CD4-positive, alpha-beta T cell (primary cell): ENCODE measurements around the gene HIPK1. TPM values are rescaled to one million over a fixed set of nuclear protein-coding genes. Genes with fewer than 3 reads are reported as not detected.

ENCODE experiments used
- ATAC-seq: fragments of 200-7000 bp; cut with Tn5 transposase; one replicate; pipeline ENCODE4 v1.10.0; 2022; ENCODE audit warnings: mild to moderate bottlenecking; ENCODE audit not compliant: poor library complexity
- CTCF ChIA-PET: fragments of 350-600 bp; sonication (Branson Sonifier 250); formaldehyde crosslinking; loops from one replicate; lab custom pipeline; 2021; ENCODE audit warnings: antibody characterized with exemption, inconsistent platforms; lab: Charles Lee
- POLR2A ChIA-PET: fragments of 350-600 bp; sonication (Branson Sonifier 250); formaldehyde crosslinking; loops from one replicate; lab custom pipeline; 2021; ENCODE audit warnings: antibody characterized with exemption, inconsistent platforms; lab: Charles Lee
- DNase-seq, 14 experiments: peaks; one replicate each; pipeline ENCODE4 v3.0.0-alpha.2; 2013 to 2020; ENCODE audit warnings: mixed read lengths in 2 of 14
- H3K27ac ChIP-seq, 2 donors: one replicate each; pipeline versions ENCODE4 v1.5.1 to v1.7.0; 2013; ENCODE audit warnings: low read length in 2 of 2, low read depth in 1 of 2, mild to moderate bottlenecking in 1 of 2
- H3K27me3 ChIP-seq, 2 experiments: 1 replicate in 1 of 2; 2 replicates in 1 of 2; pipeline versions ENCODE4 v1.6.1 to v1.7.0; 2013; ENCODE audit warnings: low read length in 2 of 2, control low read depth in 1 of 2, mild to moderate bottlenecking in 1 of 2, moderate library complexity in 1 of 2; ENCODE audit not compliant: insufficient read depth in 2 of 2, control insufficient read depth in 1 of 2
- H3K36me3 ChIP-seq: one replicate; pipeline ENCODE4 v1.6.1; 2013; ENCODE audit warnings: low read length, control low read depth; ENCODE audit not compliant: insufficient read depth
- H3K4me1 ChIP-seq: one replicate; pipeline ENCODE4 v1.6.1; 2013; ENCODE audit warnings: low read length, control low read depth; ENCODE audit not compliant: insufficient read depth
- H3K4me3 ChIP-seq: one replicate; pipeline ENCODE4 v1.5.1; 2013; ENCODE audit warnings: mild to moderate bottlenecking, low read length, moderate library complexity
- H3K9me3 ChIP-seq, 2 experiments: 1 replicate in 1 of 2; 2 replicates in 1 of 2; pipeline versions ENCODE4 v1.6.1 to v1.7.0; 2013; ENCODE audit warnings: low read length in 2 of 2, mild to moderate bottlenecking in 2 of 2, control low read depth in 1 of 2, moderate library complexity in 1 of 2; ENCODE audit not compliant: control insufficient read depth in 1 of 2, insufficient read depth in 1 of 2
- H3K27ac Mint-ChIP-seq: one replicate; pipeline ENCODE4 v1.8.0; 2020; ENCODE audit warnings: mixed read lengths
- H3K27me3 Mint-ChIP-seq: one replicate; pipeline ENCODE4 v1.8.0; 2021; ENCODE audit warnings: mixed read lengths
- H3K36me3 Mint-ChIP-seq: one replicate; pipeline ENCODE4 v1.8.0; 2021; ENCODE audit warnings: low read depth, mixed read lengths
- H3K4me1 Mint-ChIP-seq: one replicate; pipeline ENCODE4 v1.8.0; 2021; ENCODE audit warnings: low read depth, mixed read lengths
- H3K4me3 Mint-ChIP-seq: one replicate; pipeline ENCODE4 v1.8.0; 2020; ENCODE audit warnings: mild to moderate bottlenecking, mixed read lengths
- H3K9me3 Mint-ChIP-seq: one replicate; pipeline ENCODE4 v1.8.0; 2020; ENCODE audit warnings: mixed read lengths
- CTCF ChIP-seq: fragments of 200-600 bp; IDR thresholded peaks from one replicate; pipeline ENCODE4 v1.8.0; 2022; ENCODE audit warnings: antibody characterized with exemption, mild to moderate bottlenecking
- intact Hi-C, 2 experiments: fragments of 100-400 bp; cut with DNase I in 1 of 2; cut with micrococcal nuclease in 1 of 2; formaldehyde crosslinking; loops; one replicate each; pipeline versions ENCODE4 v1.15.1 to v1.9.0; 2023 to 2025; cut with DNase I, micrococcal nuclease
- total RNA-seq, 174 experiments: library from RNA in 2 of 174; stranded (reverse) in 2 of 174; gene quantifications; one replicate each; pipeline ENCODE4 v1.2.3 and lab custom pipeline; 2021 to 2026

HIPK1 gene
- total RNA-seq, 2 experiments from 2014 or later: 245 to 251 TPM

- peak; percentile 31 for ATAC-seq
- peaks cover 38% of the 10 kb centered on the region for H3K36me3 Mint-ChIP-seq
These were observed 1.5 kb downstream of the HIPK1 start for GRCh38 chr1:113930499-113931161.

GRCh38 chr1:113931451-113931851 lies 2.3 kb downstream of the HIPK1 start:
- Histone ChIP-seq H3K9me3 (no peaks in the 10 kb centered on the region), H3K36me3 (no peaks in the 10 kb centered on the region), H3K4me3 (peak overlapping the region; percentile 96), H3K27ac (peak overlapping the region; percentile 98), H3K4me1 (peaks cover 47% of the 10 kb centered on the region), H3K27me3 (no peaks in the 10 kb centered on the region)
- H3K9me3 Mint-ChIP-seq: no peaks in the 10 kb centered on the region
- H3K27ac Mint-ChIP-seq: peak overlapping the region; percentile 100
- peaks cover 38% of the 10 kb centered on the region for H3K36me3 Mint-ChIP-seq
- no peaks in the 10 kb centered on the region for H3K27me3 Mint-ChIP-seq
- no peak for TF ChIP-seq CTCF
- peaks cover 74% of the 10 kb centered on the region for H3K4me1 Mint-ChIP-seq
- DNase-seq (peak in 3 of 14 experiments; percentile 63 to 76 (median 72)), ATAC-seq (peak; percentile 5)
- H3K4me3 Mint-ChIP-seq: peak overlapping the region; percentile 92
- POLR2A ChIA-PET: interaction anchor here (0.6 to 10.1 kb wide), 18 partner anchors 8 to 919 kb away, joined by 3 to 256 read pairs (median 4); partner anchors contain the start of genes AP4B1, DCLRE1B, NRAS and PHTF1
- intact Hi-C loops: loop anchor here (1.0 to 5.0 kb wide), 3 partner anchors 9 to 59 kb away; partner anchors contain the start of gene PTPN22 (in 1 of the 2)
- CTCF ChIA-PET: interaction anchor here (0.6 to 5.7 kb wide), 8 partner anchors 9 to 351 kb away, joined by 3 to 60 read pairs (median 12); partner anchors contain the start of genes AP4B1, DCLRE1B and RSBN1

More at GRCh38 chr1:113930499-113931161, 1.5 kb downstream of the HIPK1 start:
- ChIA-PET POLR2A (interaction anchor here (0.6 to 10.1 kb wide), 27 partner anchors 9 to 1312 kb away, joined by 3 to 256 read pairs (median 4); partner anchors contain the start of genes AP4B1, DCLRE1B, NRAS and OLFML3), CTCF (interaction anchor here (0.7 to 5.7 kb wide), 13 partner anchors 10 to 352 kb away, joined by 3 to 60 read pairs (median 7); partner anchors contain the start of genes AP4B1, DCLRE1B and RSBN1)
- H3K27me3 ChIP-seq: no peaks in the 10 kb centered on the region
- H3K36me3 ChIP-seq: no peaks in the 10 kb centered on the region
- H3K4me1 ChIP-seq: peaks cover 41% of the 10 kb centered on the region
- peak overlapping the region; percentile 96 for H3K4me3 ChIP-seq
- Mint-ChIP-seq H3K27me3 (no peaks in the 10 kb centered on the region), H3K9me3 (no peaks in the 10 kb centered on the region), H3K4me3 (peak overlapping the region; percentile 92), H3K27ac (peak overlapping the region; percentile 100), H3K4me1 (peaks cover 68% of the 10 kb centered on the region)
- DNase-seq: peak; percentile 22 to 96 (median 60)
- no peaks in the 10 kb centered on the region for H3K9me3 ChIP-seq
- TF ChIP-seq CTCF: no peak
- intact Hi-C loops: loop anchor here (1.0 to 5.0 kb wide), 5 partner anchors 10 to 118 kb away; partner anchors contain the start of genes PTPN22 (in 2 of the 2) and RSBN1 (in 1 of the 2)
- peak overlapping the region; percentile 98 for H3K27ac ChIP-seq

GRCh38 chr1:113934006-113934405 lies 4.9 kb downstream of the HIPK1 start:
- Histone ChIP-seq H3K27me3 (no peaks in the 10 kb centered on the region), H3K36me3 (no peaks in the 10 kb centered on the region), H3K9me3 (no peaks in the 10 kb centered on the region), H3K4me3 (no peak overlapping the region), H3K4me1 (peaks cover 55% of the 10 kb centered on the region), H3K27ac (peak overlapping the region in 1 of 2 donors; percentile 98)
- intact Hi-C loops: loop anchor here in 1 of 2 experiments (5.0 kb wide), 1 partner anchor 62 kb away; the partner anchor contains the start of gene PTPN22
- H3K4me1 Mint-ChIP-seq: peaks cover 81% of the 10 kb centered on the region
- H3K27me3 Mint-ChIP-seq: no peaks in the 10 kb centered on the region
- POLR2A ChIA-PET: interaction anchor here (0.6 to 10.1 kb wide), 4 partner anchors 16 to 122 kb away, joined by 3 to 245 read pairs (median 4); partner anchors contain the start of gene RSBN1
- ATAC-seq (no peak), DNase-seq (no peak)
- no peak for TF ChIP-seq CTCF
- H3K27ac Mint-ChIP-seq: peak overlapping the region; percentile 100
- peak overlapping the region; percentile 70 for H3K4me3 Mint-ChIP-seq
- no peaks in the 10 kb centered on the region for H3K9me3 Mint-ChIP-seq
- H3K36me3 Mint-ChIP-seq: peaks cover 41% of the 10 kb centered on the region
- CTCF ChIA-PET: interaction anchor here (1.0 kb wide), 1 partner anchor 30 kb away, joined by 4 read pairs; no protein-coding TSS in a partner anchor
